HG02885 (cell line): Measurements from ENCODE around the gene FKBP9.
"Not testable (repeated sequence)": the region's sequence is repeated elsewhere in the genome, so short reads cannot be mapped to it uniquely, and the experiment has no call there.

Experiments used
- ATAC-seq: cut with Tn5 transposase; IDR thresholded peaks from one replicate; pipeline ENCODE4 v1.9.1; 2021; ENCODE audit warnings: mild to moderate bottlenecking; ENCODE audit not compliant: unreplicated experiment, poor library complexity

Gene FKBP9

GRCh38 chr7:32999380-32999779 is 42.1 kb downstream of the FKBP9 start:
- ATAC-seq: not testable (repeated sequence)

GRCh38 chr7:33003111-33003510 is 45.9 kb downstream of the FKBP9 start:
- ATAC-seq: not testable (repeated sequence)

GRCh38 chr7:33004104-33004616 is 46.9 kb downstream of the FKBP9 start:
- ATAC-seq: not testable (repeated sequence)

GRCh38 chr7:33005193-33005592 is 48.0 kb downstream of the FKBP9 start:
- ATAC-seq: not testable (repeated sequence)

- not testable (repeated sequence) for ATAC-seq
These were observed 48.5 kb downstream of the FKBP9 start for GRCh38 chr7:33005690-33006089.

GRCh38 chr7:33009734-33010133 is 52.5 kb downstream of the FKBP9 start:
- no peak for ATAC-seq

GRCh38 chr7:33012364-33012763 is 55.1 kb downstream of the FKBP9 start:
- no peak for ATAC-seq

- ATAC-seq: no peak
These were observed 67.0 kb downstream of the FKBP9 start for GRCh38 chr7:33024189-33024757.

- ATAC-seq: no peak
These were observed 78.5 kb downstream of the FKBP9 start for GRCh38 chr7:33035776-33036175.

- ATAC-seq: no peak
These were observed 81.4 kb downstream of the FKBP9 start for GRCh38 chr7:33038639-33039038.

- peak; percentile 43 for ATAC-seq
These were observed 82.1 kb downstream of the FKBP9 start for GRCh38 chr7:33039257-33039902.

GRCh38 chr7:33039903-33040292 is 82.7 kb downstream of the FKBP9 start:
- ATAC-seq: no peak

- peak; percentile 91 for ATAC-seq
These were observed 83.7 kb downstream of the FKBP9 start for GRCh38 chr7:33040803-33041516.

GRCh38 chr7:33041631-33042428 is 84.6 kb downstream of the FKBP9 start:
- ATAC-seq: no peak

GRCh38 chr7:33043501-33044400 is 86.5 kb downstream of the FKBP9 start:
- ATAC-seq: no peak

GRCh38 chr7:33044401-33044718 is 87.1 kb downstream of the FKBP9 start:
- ATAC-seq: no peak

- peak; percentile 49 for ATAC-seq
These were observed 87.7 kb downstream of the FKBP9 start for GRCh38 chr7:33044986-33045385.

- ATAC-seq: no peak
These were observed 91.0 kb downstream of the FKBP9 start for GRCh38 chr7:33048257-33048656.

- no peak for ATAC-seq
These were observed 91.5 kb downstream of the FKBP9 start for GRCh38 chr7:33048704-33049103.
